ENCODE results near the gene VPS9D1.

Gene VPS9D1

GRCh38 chr16:89658221-89658879 is 62.3 kb downstream of the VPS9D1 start:
- DNase-seq, result peak; percentile 53

GRCh38 chr16:89657442-89658220 is 63.1 kb downstream of the VPS9D1 start, which contains the start of the genes CHMP1A and SPATA33:
CHMP1A (minus strand) TSS chr16:89657708; CDS start chr16:89657588, 120 bp downstream.
SPATA33 (plus strand) TSS chr16:89657836; CDS start chr16:89657912, 76 bp downstream.
- peak; percentile 93 for DNase-seq

Measured in hematopoietic multipotent progenitor cell treated with erythropoietin and hydrocortisone succinate and interleukin-3 and kit ligand, for 4 days (in vitro differentiated cells).